Erythroblast (primary cell): ENCODE measurements around the gene SERPINB13.

ENCODE experiments used
- GATA1 ChIP-seq: IDR thresholded peaks from 2 replicates; pipeline ENCODE4 v1.6.1; 2011; ENCODE audit warnings: low read depth, mild to moderate bottlenecking, control low read depth, low read length, moderate library complexity
- POLR2A ChIP-seq: IDR thresholded peaks from 2 replicates; pipeline ENCODE4 v1.6.1; 2011; ENCODE audit warnings: mild to moderate bottlenecking, low read length

- TF ChIP-seq POLR2A (no peak), GATA1 (no peak)
Observed at GRCh38 chr18:63604791-63605567, 17.8 kb downstream of the SERPINB13 start.
